ENCODE measurements around the gene ARRB2.

GRCh38 chr17:4743216-4743615 is 32.8 kb downstream of the ARRB2 start:
- TF ChIP-seq, protein P1, sequence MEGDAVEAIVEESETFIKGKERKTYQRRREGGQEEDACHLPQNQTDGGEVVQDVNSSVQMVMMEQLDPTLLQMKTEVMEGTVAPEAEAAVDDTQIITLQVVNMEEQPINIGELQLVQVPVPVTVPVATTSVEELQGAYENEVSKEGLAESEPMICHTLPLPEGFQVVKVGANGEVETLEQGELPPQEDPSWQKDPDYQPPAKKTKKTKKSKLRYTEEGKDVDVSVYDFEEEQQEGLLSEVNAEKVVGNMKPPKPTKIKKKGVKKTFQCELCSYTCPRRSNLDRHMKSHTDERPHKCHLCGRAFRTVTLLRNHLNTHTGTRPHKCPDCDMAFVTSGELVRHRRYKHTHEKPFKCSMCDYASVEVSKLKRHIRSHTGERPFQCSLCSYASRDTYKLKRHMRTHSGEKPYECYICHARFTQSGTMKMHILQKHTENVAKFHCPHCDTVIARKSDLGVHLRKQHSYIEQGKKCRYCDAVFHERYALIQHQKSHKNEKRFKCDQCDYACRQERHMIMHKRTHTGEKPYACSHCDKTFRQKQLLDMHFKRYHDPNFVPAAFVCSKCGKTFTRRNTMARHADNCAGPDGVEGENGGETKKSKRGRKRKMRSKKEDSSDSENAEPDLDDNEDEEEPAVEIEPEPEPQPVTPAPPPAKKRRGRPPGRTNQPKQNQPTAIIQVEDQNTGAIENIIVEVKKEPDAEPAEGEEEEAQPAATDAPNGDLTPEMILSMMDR (IDR thresholded peaks at IDR 0.05; ENCODE audit: insufficient read depth, low read length, poor library complexity, severe bottlenecking), result no peak
- no peak for TF ChIP-seq EZH2phosphoT487 (conservative IDR thresholded peaks at IDR 0.05; ENCODE audit: low read length)
